IPS-18a (cell line): ENCODE results near the gene CMTM5.

Source experiments
- H3K27ac ChIP-seq: one replicate; pipeline ENCODE4 v1.5.1; 2013; ENCODE audit warnings: low read length
- H3K27me3 ChIP-seq: one replicate; pipeline ENCODE4 v1.6.1; 2013; ENCODE audit warnings: mild to moderate bottlenecking, low read length; ENCODE audit not compliant: control insufficient read depth, insufficient read depth
- H3K36me3 ChIP-seq: one replicate; pipeline ENCODE4 v1.6.1; 2013; ENCODE audit warnings: low read depth, low read length; ENCODE audit not compliant: control insufficient read depth
- H3K4me1 ChIP-seq: one replicate; pipeline ENCODE4 v1.6.1; 2013; ENCODE audit warnings: low read depth, low read length; ENCODE audit not compliant: control insufficient read depth
- H3K4me3 ChIP-seq: one replicate; pipeline ENCODE4 v1.5.1; 2013; ENCODE audit warnings: low read length
- H3K9ac ChIP-seq: one replicate; pipeline ENCODE4 v1.6.1; 2013; ENCODE audit warnings: mild to moderate bottlenecking, low read length, moderate library complexity
- H3K9me3 ChIP-seq: one replicate; pipeline ENCODE4 v1.6.1; 2013; ENCODE audit warnings: low read depth, low read length; ENCODE audit not compliant: control insufficient read depth

Gene CMTM5

DNA sequence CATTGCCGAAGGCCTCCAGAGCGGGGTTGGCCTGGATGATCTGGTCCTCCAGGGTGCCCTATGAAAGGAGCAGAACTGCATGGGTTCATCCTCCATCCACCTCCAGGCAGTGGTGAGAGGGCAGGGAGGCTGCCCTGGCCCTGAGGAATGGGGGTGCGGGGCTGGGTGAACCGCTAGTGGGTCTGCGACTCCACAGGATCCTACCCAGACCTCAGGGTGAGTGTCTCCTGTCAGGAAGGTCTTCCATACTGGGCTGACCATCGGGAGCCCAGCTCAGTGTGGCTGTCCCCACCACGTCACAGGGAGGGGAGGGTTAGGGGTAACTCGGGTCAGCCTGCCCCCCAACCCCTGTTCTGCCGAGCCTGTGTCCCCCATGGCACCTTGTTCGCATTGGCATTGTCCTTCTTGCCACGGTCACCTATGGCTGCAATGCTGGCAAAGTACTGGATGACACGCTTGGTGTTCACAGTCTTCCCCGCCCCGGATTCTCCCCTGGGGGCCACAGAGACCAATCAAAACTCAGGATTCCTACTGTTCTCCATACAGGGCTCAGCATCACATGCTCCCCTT lies 27.6 kb downstream of the CMTM5 start:
- Histone ChIP-seq H3K27me3 (no peaks in the 10 kb centered on the region), H3K4me1 (no peaks in the 10 kb centered on the region), H3K36me3 (no peaks in the 10 kb centered on the region), H3K9ac (no peak overlapping the region), H3K4me3 (no peak overlapping the region), H3K9me3 (no peaks in the 10 kb centered on the region), H3K27ac (no peak overlapping the region)

DNA sequence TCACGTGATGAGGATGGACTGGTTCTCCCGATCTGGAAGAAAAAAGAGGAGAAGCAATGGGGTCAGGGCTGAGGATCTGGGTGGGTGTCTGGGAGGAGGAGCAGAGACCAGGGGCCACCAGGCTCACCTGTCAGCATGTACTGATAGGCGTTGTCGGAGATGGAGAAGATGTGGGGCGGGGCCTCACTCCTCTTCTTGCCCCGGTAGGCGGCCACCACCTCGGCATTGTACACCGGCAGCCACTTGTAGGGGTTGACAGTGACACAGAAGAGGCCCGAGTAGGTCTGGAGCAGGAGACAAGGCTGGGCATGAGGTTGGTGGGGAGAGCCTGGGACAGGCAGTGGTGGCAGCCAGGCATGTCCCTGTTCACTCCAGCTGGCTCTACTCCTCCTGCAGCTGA lies 28.2 kb downstream of the CMTM5 start:
- H3K4me1 ChIP-seq: no peaks in the 10 kb centered on the region
- no peaks in the 10 kb centered on the region for H3K27me3 ChIP-seq
- no peak overlapping the region for H3K9ac ChIP-seq
- no peak overlapping the region for H3K27ac ChIP-seq
- H3K4me3 ChIP-seq: no peak overlapping the region
- no peaks in the 10 kb centered on the region for H3K9me3 ChIP-seq
- no peaks in the 10 kb centered on the region for H3K36me3 ChIP-seq

DNA sequence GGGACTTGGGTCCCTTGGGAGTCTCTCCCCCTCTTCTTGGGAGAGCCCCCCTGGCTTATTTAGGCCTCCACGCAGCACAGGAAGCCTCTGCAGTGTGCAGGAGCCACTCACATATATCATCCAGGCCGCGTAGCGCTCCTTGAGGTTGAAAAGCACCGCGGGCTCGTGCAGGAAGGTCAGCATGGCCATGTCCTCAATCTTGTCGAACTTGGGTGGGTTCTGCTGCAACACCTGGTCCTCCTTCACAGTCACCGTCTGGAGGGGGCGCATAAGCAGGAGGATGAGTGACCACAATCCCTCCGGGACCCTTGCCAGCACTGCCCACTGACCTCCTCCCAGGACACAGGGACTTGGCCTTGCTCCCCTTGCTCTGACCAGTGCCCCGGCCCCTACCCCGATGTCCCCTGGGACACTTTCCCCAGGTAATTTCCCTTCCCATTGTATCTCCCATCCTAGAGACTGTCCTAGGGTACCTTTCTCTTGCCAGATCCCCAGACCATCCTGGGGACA lies 28.7 kb downstream of the CMTM5 start:
- Histone ChIP-seq H3K4me1 (no peaks in the 10 kb centered on the region), H3K36me3 (no peaks in the 10 kb centered on the region), H3K4me3 (no peak overlapping the region), H3K9me3 (no peaks in the 10 kb centered on the region), H3K27ac (no peak overlapping the region), H3K27me3 (no peaks in the 10 kb centered on the region), H3K9ac (no peak overlapping the region)

DNA sequence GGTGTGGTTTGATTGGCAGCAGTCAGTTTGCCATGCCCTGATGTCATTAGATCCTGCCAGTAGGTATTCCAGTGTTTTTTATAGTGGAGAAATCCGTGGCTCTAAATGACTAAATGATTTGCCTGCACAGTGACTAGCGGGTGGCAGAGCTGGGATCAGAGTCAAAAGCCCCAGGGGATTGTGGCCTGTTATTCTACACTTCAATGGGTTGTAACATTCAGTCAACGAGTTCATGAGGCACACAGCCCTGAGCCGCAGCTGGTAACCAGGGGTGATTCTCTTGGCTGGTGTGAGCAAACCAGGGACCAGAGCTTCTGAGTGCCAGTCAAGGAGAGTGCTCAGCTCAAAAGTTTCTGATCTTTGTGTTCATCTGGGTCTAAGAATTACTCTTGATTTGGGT lies 29.4 kb downstream of the CMTM5 start:
- Histone ChIP-seq H3K27me3 (no peaks in the 10 kb centered on the region), H3K9ac (no peak overlapping the region), H3K4me1 (no peaks in the 10 kb centered on the region), H3K9me3 (no peaks in the 10 kb centered on the region), H3K36me3 (no peaks in the 10 kb centered on the region), H3K4me3 (no peak overlapping the region), H3K27ac (no peak overlapping the region)

DNA sequence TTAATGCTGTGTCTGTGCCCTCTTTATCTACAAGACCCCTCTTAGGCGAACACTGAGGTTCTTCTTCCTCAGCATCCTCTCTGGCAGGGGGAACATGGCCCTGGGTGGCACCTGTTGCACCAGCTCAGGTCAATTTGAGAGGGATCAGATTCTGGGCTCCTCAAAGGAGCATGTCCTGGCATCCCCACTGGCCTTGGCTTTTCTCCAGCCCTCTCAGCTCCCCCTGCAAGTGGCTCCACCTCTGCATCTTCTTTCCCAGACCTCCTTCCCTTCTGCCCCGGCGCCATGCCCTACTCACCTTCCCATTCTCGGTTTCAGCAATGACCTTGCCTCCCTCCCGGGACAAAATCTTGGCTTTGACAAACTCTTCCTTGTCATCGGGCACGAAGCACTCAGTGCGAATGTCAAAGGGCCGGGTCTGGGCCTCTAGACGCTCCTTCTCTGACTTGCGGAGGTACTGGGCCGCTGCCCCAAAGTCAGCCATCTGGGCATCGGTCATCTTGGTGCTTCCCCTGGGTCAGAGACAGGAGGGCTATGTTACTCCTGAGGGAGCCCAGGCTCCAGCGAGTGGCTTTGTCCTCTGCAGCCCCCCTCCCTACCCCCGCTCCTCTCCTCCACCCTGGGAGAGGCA lies 30.0 kb downstream of the CMTM5 start:
- no peaks in the 10 kb centered on the region for H3K36me3 ChIP-seq
- H3K4me1 ChIP-seq: no peaks in the 10 kb centered on the region
- no peaks in the 10 kb centered on the region for H3K27me3 ChIP-seq
- H3K4me3 ChIP-seq: no peak overlapping the region
- H3K9me3 ChIP-seq: no peaks in the 10 kb centered on the region
- no peak overlapping the region for H3K27ac ChIP-seq
- H3K9ac ChIP-seq: no peak overlapping the region

DNA sequence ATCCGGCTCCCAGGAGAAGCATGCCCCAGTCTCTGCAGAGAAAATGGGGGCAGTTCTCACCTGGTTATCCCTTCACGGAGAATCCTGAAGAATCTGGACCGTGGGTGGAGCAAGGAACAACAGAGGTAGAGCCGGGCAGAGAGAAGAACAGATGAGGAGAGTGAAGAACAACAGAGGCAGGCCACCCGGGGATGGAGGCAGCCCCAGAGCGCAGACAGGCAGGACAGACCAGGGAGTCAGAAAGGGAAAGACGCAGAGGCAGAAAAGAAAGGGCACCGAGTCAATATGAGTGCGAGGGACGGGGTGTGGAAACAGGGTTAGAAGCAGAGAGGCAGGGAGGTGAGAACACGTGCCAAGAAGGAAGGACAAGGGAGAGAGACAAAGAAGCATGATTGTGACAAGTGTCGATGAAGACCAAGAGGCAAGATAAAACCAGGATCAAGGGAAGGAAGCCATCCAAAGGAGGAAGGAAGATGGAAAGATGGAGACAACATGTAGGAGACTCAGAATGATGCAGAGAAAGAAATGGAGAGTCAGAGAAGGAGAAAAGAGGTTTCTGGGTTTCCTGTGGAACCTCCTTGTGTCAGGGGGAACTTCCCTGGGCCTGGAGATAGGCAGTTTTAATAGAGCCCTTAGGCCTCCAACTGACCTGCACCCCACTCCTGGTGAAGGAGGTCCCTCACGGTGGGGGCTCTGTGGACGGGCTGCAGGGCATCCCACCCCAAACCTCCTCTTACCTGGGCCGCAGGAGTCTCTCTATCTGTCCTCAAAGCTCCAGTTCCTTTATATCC lies 30.9 kb downstream of the CMTM5 start, which contains the start of gene MYH6:
TSS of gene MYH6 (minus strand) at position 758 of the 791 bp plus-strand sequence. CDS start 1,050 bp downstream, outside the sequence.
- Histone ChIP-seq H3K27me3 (no peaks in the 10 kb centered on the region), H3K9me3 (no peaks in the 10 kb centered on the region), H3K4me1 (no peaks in the 10 kb centered on the region), H3K36me3 (no peaks in the 10 kb centered on the region), H3K4me3 (no peak within 1 kb of the TSS), H3K9ac (no peak within 1 kb of the TSS), H3K27ac (no peak within 1 kb of the TSS)

DNA sequence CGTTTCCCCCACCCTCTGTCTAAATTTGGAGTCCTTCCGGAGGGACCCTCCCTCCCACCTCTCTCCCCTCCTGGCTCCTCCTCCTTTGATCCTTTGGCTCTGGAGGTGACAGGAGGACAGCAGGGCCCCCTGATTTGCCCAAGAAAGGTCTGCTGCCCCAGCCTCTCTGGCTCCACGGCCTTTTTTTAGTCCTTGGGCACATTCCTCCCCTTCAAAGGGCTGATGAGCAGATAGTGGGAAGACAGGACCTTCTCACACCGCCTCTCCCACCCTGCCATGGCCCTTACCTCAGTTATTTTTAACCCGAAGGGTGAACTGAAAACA lies 31.4 kb downstream of the CMTM5 start:
- Histone ChIP-seq H3K9ac (no peak overlapping the region), H3K4me3 (no peak overlapping the region), H3K36me3 (no peaks in the 10 kb centered on the region), H3K9me3 (no peaks in the 10 kb centered on the region), H3K4me1 (no peaks in the 10 kb centered on the region), H3K27me3 (no peaks in the 10 kb centered on the region), H3K27ac (no peak overlapping the region)

DNA sequence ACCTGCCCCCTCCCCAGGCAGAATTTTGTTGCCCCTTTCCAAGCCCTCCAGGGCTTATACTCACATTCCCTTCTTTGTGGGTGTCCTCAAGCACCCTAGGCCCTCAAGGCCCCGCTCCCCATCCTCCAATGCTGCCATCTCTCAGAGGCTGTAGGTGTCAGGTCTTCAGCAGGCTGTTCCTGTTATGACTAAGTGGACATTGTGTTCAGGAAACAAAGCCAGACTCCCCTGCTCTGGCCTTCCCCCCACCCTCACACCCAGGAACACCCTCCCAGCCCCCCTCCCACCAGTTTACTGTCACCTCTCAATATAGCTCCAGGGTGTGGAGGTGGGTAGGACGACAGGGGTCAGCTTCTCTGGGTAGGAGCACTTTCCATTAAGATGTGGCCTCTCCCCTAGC lies 32.6 kb downstream of the CMTM5 start:
- Histone ChIP-seq H3K27me3 (no peaks in the 10 kb centered on the region), H3K9ac (no peak overlapping the region)

DNA sequence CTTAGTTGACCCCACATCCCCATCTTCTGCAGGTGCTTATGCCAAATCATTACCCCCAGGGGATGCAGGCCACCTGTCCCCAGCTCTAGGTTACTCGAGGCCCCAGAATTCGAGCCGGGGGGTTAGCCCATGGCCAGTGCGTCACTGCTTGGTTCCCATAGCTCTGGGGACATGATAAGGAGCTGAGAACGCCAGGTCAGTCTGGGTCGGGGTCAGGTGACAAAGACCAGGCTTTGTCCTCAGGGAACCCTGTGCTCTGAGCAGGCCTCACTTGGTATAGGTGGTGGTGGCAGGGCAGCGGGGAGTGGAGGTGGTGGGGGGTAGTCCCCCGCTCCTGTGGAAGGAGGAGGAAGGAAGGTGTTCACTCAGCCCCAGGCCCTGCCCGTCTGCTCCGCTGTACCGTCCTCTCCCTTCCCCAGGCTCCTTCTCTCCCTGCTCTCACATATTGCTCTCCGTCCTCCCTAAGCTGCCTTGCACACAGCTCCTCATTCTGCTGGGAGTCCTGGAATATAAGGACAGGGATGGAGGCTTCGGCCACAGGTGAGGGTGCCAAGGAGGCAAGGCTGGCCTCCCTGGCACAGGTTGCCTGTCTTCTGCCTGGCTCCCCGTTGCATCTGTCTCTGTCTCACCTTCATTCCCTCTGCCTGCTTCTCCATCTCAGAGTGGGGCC lies 33.3 kb downstream of the CMTM5 start:
- Histone ChIP-seq H3K4me3 (no peak overlapping the region), H3K9ac (no peak overlapping the region), H3K27ac (no peak overlapping the region), H3K36me3 (no peaks in the 10 kb centered on the region), H3K4me1 (no peaks in the 10 kb centered on the region), H3K9me3 (no peaks in the 10 kb centered on the region), H3K27me3 (no peaks in the 10 kb centered on the region)

More for the DNA sequence above, 32.6 kb downstream of the CMTM5 start:
- no peaks in the 10 kb centered on the region for H3K9me3 ChIP-seq
- no peaks in the 10 kb centered on the region for H3K36me3 ChIP-seq
- H3K4me3 ChIP-seq: no peak overlapping the region
- no peak overlapping the region for H3K27ac ChIP-seq
- no peaks in the 10 kb centered on the region for H3K4me1 ChIP-seq

DNA sequence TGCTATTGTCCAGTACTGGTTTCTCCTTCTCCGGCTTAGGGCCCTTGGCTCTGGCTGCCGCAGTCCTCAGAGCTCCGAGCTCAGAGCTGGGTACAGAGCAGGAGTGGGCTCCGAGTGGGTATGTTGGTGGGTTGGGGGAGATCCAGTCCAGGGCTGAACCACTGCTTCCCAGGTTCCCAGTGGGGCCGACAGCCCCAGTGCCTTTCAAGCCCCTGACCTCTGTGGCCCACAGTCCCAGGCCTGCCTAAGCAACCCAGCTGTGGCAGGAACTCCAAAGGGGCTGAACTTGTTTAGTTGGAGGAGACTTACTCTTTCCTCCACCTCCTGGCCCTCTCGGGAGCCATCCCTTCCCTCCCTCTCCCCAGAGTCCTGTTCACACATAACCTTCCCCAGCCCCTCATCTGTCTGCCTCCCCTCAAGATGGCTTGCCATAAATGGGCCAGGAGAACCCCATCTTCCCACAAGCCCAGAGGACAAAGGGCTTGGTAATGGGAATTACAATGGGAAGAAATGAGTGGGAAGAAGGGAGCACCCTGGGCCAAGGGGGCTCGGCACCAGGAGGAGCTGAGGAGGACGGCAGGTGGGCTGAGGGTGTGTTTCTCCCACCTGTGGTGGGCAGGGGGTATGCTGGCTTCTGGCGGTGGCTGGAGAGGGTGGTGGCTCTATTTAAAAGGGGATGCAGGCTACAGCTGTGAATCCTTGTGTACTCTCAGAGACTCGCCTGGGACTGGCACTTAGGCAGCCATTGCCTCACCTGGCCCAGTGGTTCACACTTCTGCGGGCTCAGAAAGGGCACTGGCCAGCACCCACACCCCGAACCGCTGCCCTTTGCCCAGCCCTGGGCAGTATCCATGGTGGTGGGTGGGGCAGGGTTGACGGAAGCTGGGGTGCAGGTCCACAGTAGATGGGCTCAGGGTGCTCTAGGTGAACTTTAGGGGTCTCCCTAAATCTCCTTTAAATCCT lies 35.0 kb downstream of the CMTM5 start:
- no peak overlapping the region for H3K4me3 ChIP-seq

DNA sequence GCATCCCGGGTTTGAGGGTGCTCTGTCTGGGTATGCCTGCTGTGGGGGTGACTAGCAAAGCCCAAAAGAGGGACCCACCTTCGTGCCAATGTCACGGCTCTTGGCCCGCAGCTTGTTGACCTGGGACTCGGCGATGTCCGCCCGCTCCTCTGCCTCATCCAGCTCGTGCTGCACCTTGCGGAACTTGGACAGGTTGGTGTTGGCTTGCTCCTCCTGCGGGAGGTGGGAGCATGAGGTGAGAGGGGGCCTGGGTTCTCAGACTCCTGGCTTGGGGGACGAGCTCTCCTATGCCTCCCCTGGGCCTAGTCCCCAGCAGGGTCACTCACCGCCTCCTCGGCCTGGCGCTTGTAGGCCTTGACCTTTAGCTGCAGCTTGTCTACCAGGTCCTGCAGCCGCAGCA lies 36.8 kb downstream of the CMTM5 start:
- Histone ChIP-seq H3K4me3 (no peak overlapping the region), H3K27ac (no peak overlapping the region), H3K9ac (no peak overlapping the region), H3K36me3 (no peaks in the 10 kb centered on the region), H3K4me1 (no peaks in the 10 kb centered on the region), H3K9me3 (no peaks in the 10 kb centered on the region), H3K27me3 (no peaks in the 10 kb centered on the region)

More for the DNA sequence above, 35.0 kb downstream of the CMTM5 start:
- H3K9me3 ChIP-seq: no peaks in the 10 kb centered on the region
- no peaks in the 10 kb centered on the region for H3K27me3 ChIP-seq
- H3K36me3 ChIP-seq: no peaks in the 10 kb centered on the region
- H3K4me1 ChIP-seq: no peaks in the 10 kb centered on the region
- no peak overlapping the region for H3K27ac ChIP-seq
- H3K9ac ChIP-seq: no peak overlapping the region
